ENCODE measurements around the gene THAP4. TPM values are rescaled to one million over a fixed set of nuclear protein-coding genes. Genes with fewer than 3 reads are reported as not detected.

THAP4 gene
- total RNA-seq, 1 experiment from 2014 or later: 94.8 TPM

- Histone ChIP-seq H3K36me3 (ENCODE audit: low read depth) (peaks cover 26% of the 10 kb centered on the region), H3K4me3 (no peak overlapping the region), H3K4me1 (replicated peaks; ENCODE audit: insufficient read depth) (no peaks in the 10 kb centered on the region), H2AFZ (no peak overlapping the region), H3K27me3 (ENCODE audit: insufficient read depth, low read depth) (no peaks in the 10 kb centered on the region), H4K20me1 (ENCODE audit: insufficient read depth) (peaks cover 43% of the 10 kb centered on the region), H3F3A (ENCODE audit: insufficient read depth, low read depth) (peaks cover 4% of the 10 kb centered on the region; the same call in 1 of the 2 replicates), H3K9me3 (ENCODE audit: insufficient read depth, low read depth) (no peaks in the 10 kb centered on the region), H3K9me2 (ENCODE audit: insufficient read depth) (no peaks in the 10 kb centered on the region), H3K27ac (no peak overlapping the region), H3K79me2 (ENCODE audit: low read depth) (peaks cover 82% of the 10 kb centered on the region), H3K4me2 (no peak overlapping the region)
- no TSS peak for BruUV-seq (replicated peaks)
- intact Hi-C loops (cut with micrococcal nuclease; ENCODE audit: unreplicated experiment): no loop called here
- POLR2A ChIA-PET (ENCODE audit: unreplicated experiment): no interaction called here
- no peak for DNase-seq
- TF ChIP-seq EZH2 (IDR thresholded peaks at IDR 0.05; ENCODE audit: low read depth) (no peak), CTCF (conservative IDR thresholded peaks at IDR 0.05) (no peak)
- CTCF ChIA-PET: no interaction called here
These were observed 9.3 kb downstream of the THAP4 start for GRCh38 chr2:241627675-241628074.

GRCh38 chr2:241620419-241620769 lies 16.6 kb downstream of the THAP4 start:
- no TSS peak for BruUV-seq (replicated peaks)
- H3K27ac ChIP-seq: peak overlapping the region; percentile 37; the same call in 1 of the 2 replicates

GRCh38 chr2:241619597-241620418 lies 17.1 kb downstream of the THAP4 start:
- H3K4me2 ChIP-seq: no peak overlapping the region
- DNase-seq: no peak
- no peak overlapping the region for H2AFZ ChIP-seq
- H3K36me3 ChIP-seq (ENCODE audit: low read depth): peaks cover 10% of the 10 kb centered on the region; the same call in 1 of the 2 replicates
- H4K20me1 ChIP-seq (ENCODE audit: insufficient read depth): peaks cover 26% of the 10 kb centered on the region; the same call in 1 of the 2 replicates
- H3K9me3 ChIP-seq (ENCODE audit: insufficient read depth, low read depth): no peaks in the 10 kb centered on the region
- BruUV-seq (replicated peaks): no TSS peak
- intact Hi-C loops (cut with micrococcal nuclease; ENCODE audit: unreplicated experiment): no loop called here
- H3F3A ChIP-seq (ENCODE audit: insufficient read depth, low read depth): peaks cover 18% of the 10 kb centered on the region
- H3K9me2 ChIP-seq (ENCODE audit: insufficient read depth): no peaks in the 10 kb centered on the region
- ChIA-PET POLR2A (ENCODE audit: unreplicated experiment) (no interaction called here), CTCF (no interaction called here)
- no peak overlapping the region for H3K4me3 ChIP-seq
- TF ChIP-seq EZH2 (IDR thresholded peaks at IDR 0.05; ENCODE audit: low read depth) (no peak), CTCF (conservative IDR thresholded peaks at IDR 0.05) (no peak)
- peaks cover 52% of the 10 kb centered on the region for H3K79me2 ChIP-seq (ENCODE audit: low read depth)
- no peak overlapping the region for H3K27ac ChIP-seq
- H3K27me3 ChIP-seq (ENCODE audit: insufficient read depth, low read depth): no peaks in the 10 kb centered on the region
- H3K4me1 ChIP-seq (replicated peaks; ENCODE audit: insufficient read depth): no peaks in the 10 kb centered on the region

More at GRCh38 chr2:241620419-241620769, 16.6 kb downstream of the THAP4 start:
- POLR2A ChIA-PET (ENCODE audit: unreplicated experiment): no interaction called here
- Histone ChIP-seq H3K4me3 (no peak overlapping the region), H3K79me2 (ENCODE audit: low read depth) (peaks cover 54% of the 10 kb centered on the region), H3K9me2 (ENCODE audit: insufficient read depth) (no peaks in the 10 kb centered on the region), H3F3A (ENCODE audit: insufficient read depth, low read depth) (peaks cover 18% of the 10 kb centered on the region), H2AFZ (no peak overlapping the region), H3K27me3 (ENCODE audit: insufficient read depth, low read depth) (no peaks in the 10 kb centered on the region), H3K4me1 (replicated peaks; ENCODE audit: insufficient read depth) (no peaks in the 10 kb centered on the region), H4K20me1 (ENCODE audit: insufficient read depth) (peaks cover 23% of the 10 kb centered on the region; the same call in 1 of the 2 replicates), H3K4me2 (no peak overlapping the region), H3K36me3 (ENCODE audit: low read depth) (peaks cover 13% of the 10 kb centered on the region; the same call in 1 of the 2 replicates), H3K9me3 (ENCODE audit: insufficient read depth, low read depth) (no peaks in the 10 kb centered on the region)
- TF ChIP-seq EZH2 (IDR thresholded peaks at IDR 0.05; ENCODE audit: low read depth) (no peak), CTCF (conservative IDR thresholded peaks at IDR 0.05) (no peak)
- CTCF ChIA-PET: no interaction called here
- intact Hi-C loops (cut with micrococcal nuclease; ENCODE audit: unreplicated experiment): no loop called here
- peak in 1 of 2 experiments; percentile 43 for DNase-seq

All from PC-9 (cell line).